SK-N-SH (cell line): Measurements from ENCODE around the gene HEXD.

Experiments used
- CTCF ChIP-seq: fragments of 200-600 bp; sonication (generic); IDR thresholded peaks from 2 replicates; pipeline ENCODE4 v1.6.1; 2017; ENCODE audit warnings: antibody characterized with exemption, mild to moderate bottlenecking, moderate library complexity
- TF ChIP-seq, protein P1 (sequence below): IDR thresholded peaks from 2 replicates; pipeline ENCODE4 v1.6.1; 2012; ENCODE audit warnings: mild to moderate bottlenecking, low read depth, low read length, moderate library complexity

GRCh38 chr17:82403662-82404660, 14.2 kb upstream of the HEXD start:
- TF ChIP-seq CTCF = no peak
- TF ChIP-seq, protein P1, sequence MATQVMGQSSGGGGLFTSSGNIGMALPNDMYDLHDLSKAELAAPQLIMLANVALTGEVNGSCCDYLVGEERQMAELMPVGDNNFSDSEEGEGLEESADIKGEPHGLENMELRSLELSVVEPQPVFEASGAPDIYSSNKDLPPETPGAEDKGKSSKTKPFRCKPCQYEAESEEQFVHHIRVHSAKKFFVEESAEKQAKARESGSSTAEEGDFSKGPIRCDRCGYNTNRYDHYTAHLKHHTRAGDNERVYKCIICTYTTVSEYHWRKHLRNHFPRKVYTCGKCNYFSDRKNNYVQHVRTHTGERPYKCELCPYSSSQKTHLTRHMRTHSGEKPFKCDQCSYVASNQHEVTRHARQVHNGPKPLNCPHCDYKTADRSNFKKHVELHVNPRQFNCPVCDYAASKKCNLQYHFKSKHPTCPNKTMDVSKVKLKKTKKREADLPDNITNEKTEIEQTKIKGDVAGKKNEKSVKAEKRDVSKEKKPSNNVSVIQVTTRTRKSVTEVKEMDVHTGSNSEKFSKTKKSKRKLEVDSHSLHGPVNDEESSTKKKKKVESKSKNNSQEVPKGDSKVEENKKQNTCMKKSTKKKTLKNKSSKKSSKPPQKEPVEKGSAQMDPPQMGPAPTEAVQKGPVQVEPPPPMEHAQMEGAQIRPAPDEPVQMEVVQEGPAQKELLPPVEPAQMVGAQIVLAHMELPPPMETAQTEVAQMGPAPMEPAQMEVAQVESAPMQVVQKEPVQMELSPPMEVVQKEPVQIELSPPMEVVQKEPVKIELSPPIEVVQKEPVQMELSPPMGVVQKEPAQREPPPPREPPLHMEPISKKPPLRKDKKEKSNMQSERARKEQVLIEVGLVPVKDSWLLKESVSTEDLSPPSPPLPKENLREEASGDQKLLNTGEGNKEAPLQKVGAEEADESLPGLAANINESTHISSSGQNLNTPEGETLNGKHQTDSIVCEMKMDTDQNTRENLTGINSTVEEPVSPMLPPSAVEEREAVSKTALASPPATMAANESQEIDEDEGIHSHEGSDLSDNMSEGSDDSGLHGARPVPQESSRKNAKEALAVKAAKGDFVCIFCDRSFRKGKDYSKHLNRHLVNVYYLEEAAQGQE = no peak
